Measurements from ENCODE around the gene LRRC10B. TPM values are rescaled to one million over a fixed set of nuclear protein-coding genes. Genes with fewer than 3 reads are reported as not detected.

Gene LRRC10B
- polyA plus RNA-seq, 1 donor, result 0.63 TPM

- DNase-seq, result no peak
Measured at GRCh38 chr11:61486011-61486620, 22.4 kb upstream of the LRRC10B start.

- DNase-seq, result no peak
Measured at GRCh38 chr11:61486779-61487178, 21.8 kb upstream of the LRRC10B start.

GRCh38 chr11:61487342-61488025, 21.1 kb upstream of the LRRC10B start:
- no peak for DNase-seq

GRCh38 chr11:61488651-61489291, 19.8 kb upstream of the LRRC10B start:
- no peak for DNase-seq

- DNase-seq, result no peak
Measured at GRCh38 chr11:61489833-61490721, 18.5 kb upstream of the LRRC10B start.

- DNase-seq, result no peak
Measured at GRCh38 chr11:61491736-61492395, 16.7 kb upstream of the LRRC10B start.

- no peak for DNase-seq
Measured at GRCh38 chr11:61494381-61494961, 14.1 kb upstream of the LRRC10B start.

GRCh38 chr11:61495801-61496601, 12.5 kb upstream of the LRRC10B start:
- DNase-seq, result no peak

- DNase-seq, result no peak
Measured at GRCh38 chr11:61496602-61497400, 11.7 kb upstream of the LRRC10B start.

- DNase-seq, result no peak
Measured at GRCh38 chr11:61497473-61497872, 11.1 kb upstream of the LRRC10B start.

- DNase-seq, result no peak
Measured at GRCh38 chr11:61497876-61498275, 10.7 kb upstream of the LRRC10B start.

GRCh38 chr11:61498767-61499341, 9.7 kb upstream of the LRRC10B start:
- no peak for DNase-seq

- no peak for DNase-seq
Measured at GRCh38 chr11:61499816-61500491, 8.6 kb upstream of the LRRC10B start.

GRCh38 chr11:61502522-61502921, 6.0 kb upstream of the LRRC10B start:
- no peak for DNase-seq

GRCh38 chr11:61503135-61503770, 5.3 kb upstream of the LRRC10B start:
- no peak for DNase-seq

GRCh38 chr11:61505106-61505505, 3.4 kb upstream of the LRRC10B start:
- no peak for DNase-seq

GRCh38 chr11:61505640-61506155, 2.9 kb upstream of the LRRC10B start:
- DNase-seq, result no peak
